ENCODE measurements around the gene SMCO4. TPM values are rescaled to one million over a fixed set of nuclear protein-coding genes. Genes with fewer than 3 reads are reported as not detected.

Gene SMCO4
- total RNA-seq, 1 experiment from 2014 or later = 14.1 TPM

GRCh38 chr11:93478841-93479240, 64.3 kb downstream of the SMCO4 start:
- BruUV-seq (replicated peaks) = no TSS peak
- TF ChIP-seq SIN3A (IDR thresholded peaks at IDR 0.05; ENCODE audit: borderline replicate concordance, insufficient read depth, low read depth, low read length) (no peak), CTCF (IDR thresholded peaks at IDR 0.05) (no peak), POLR2AphosphoS5 (IDR thresholded peaks at IDR 0.05; ENCODE audit: low read depth, low read length) (no peak), TCF7L2 (IDR thresholded peaks at IDR 0.05; ENCODE audit: low read depth, low read length) (no peak), REST (IDR thresholded peaks at IDR 0.05; ENCODE audit: insufficient read depth in 1 of 2, low read depth in 2 of 2, low read length in 1 of 2) (no peak)
- intact Hi-C loops (cut with micrococcal nuclease; ENCODE audit: unreplicated experiment) (no loop called here), in situ Hi-C loops (cut with HindIII; ENCODE audit: low pct_unique_long_range_greater_than_20kb, low sequenced_read_pairs) (no loop called here)
- Histone ChIP-seq H3K27me3 (ENCODE audit: control insufficient read depth, insufficient read depth, low read length) (no peaks in the 10 kb centered on the region), H3K27ac (ENCODE audit: low read length) (no peak overlapping the region), H3K4me3 (ENCODE audit: low read depth in 2 of 2, low read length in 2 of 2) (no peak overlapping the region), H3K36me3 (ENCODE audit: control insufficient read depth, insufficient read depth, low read length) (no peaks in the 10 kb centered on the region), H3K4me1 (ENCODE audit: control insufficient read depth, insufficient read depth, low read length) (no peaks in the 10 kb centered on the region), H3K9me3 (ENCODE audit: control insufficient read depth, insufficient read depth, low read depth, low read length) (no peaks in the 10 kb centered on the region)
- POLR2A ChIA-PET = interaction anchor here (0.7 kb wide), 1 partner anchor 1129 kb away, joined by 6 read pairs; no protein-coding TSS in a partner anchor
- CTCF ChIA-PET = no interaction called here
- DNase-seq (ENCODE audit: low read depth, low spot score) = no peak
- ATAC-seq = no peak

- ChIA-PET POLR2A (interaction anchor here (0.7 kb wide), 1 partner anchor 1128 kb away, joined by 6 read pairs; no protein-coding TSS in a partner anchor), CTCF (no interaction called here)
- no peak for TF ChIP-seq SIN3A (IDR thresholded peaks at IDR 0.05; ENCODE audit: borderline replicate concordance, insufficient read depth, low read depth, low read length)
- no peak for TF ChIP-seq CTCF (IDR thresholded peaks at IDR 0.05)
- no peak for TF ChIP-seq REST (IDR thresholded peaks at IDR 0.05; ENCODE audit: insufficient read depth in 1 of 2, low read depth in 2 of 2, low read length in 1 of 2)
- TF ChIP-seq POLR2AphosphoS5 (IDR thresholded peaks at IDR 0.05; ENCODE audit: low read depth, low read length) = no peak
- no peak for TF ChIP-seq TCF7L2 (IDR thresholded peaks at IDR 0.05; ENCODE audit: low read depth, low read length)
- Histone ChIP-seq H3K9me3 (ENCODE audit: control insufficient read depth, insufficient read depth, low read depth, low read length) (no peaks in the 10 kb centered on the region), H3K4me1 (ENCODE audit: control insufficient read depth, insufficient read depth, low read length) (no peaks in the 10 kb centered on the region), H3K27ac (ENCODE audit: low read length) (no peak overlapping the region), H3K4me3 (ENCODE audit: low read depth in 2 of 2, low read length in 2 of 2) (no peak overlapping the region), H3K27me3 (ENCODE audit: control insufficient read depth, insufficient read depth, low read length) (no peaks in the 10 kb centered on the region), H3K36me3 (ENCODE audit: control insufficient read depth, insufficient read depth, low read length) (no peaks in the 10 kb centered on the region)
- BruUV-seq (replicated peaks) = no TSS peak
- in situ Hi-C loops (cut with HindIII; ENCODE audit: low pct_unique_long_range_greater_than_20kb, low sequenced_read_pairs) = no loop called here
- no peak for DNase-seq (ENCODE audit: low read depth, low spot score)
- intact Hi-C loops (cut with micrococcal nuclease; ENCODE audit: unreplicated experiment) = no loop called here
- ATAC-seq = no peak
These were observed 65.4 kb downstream of the SMCO4 start for GRCh38 chr11:93477684-93478234.

All from Panc1 (cell line).